OCI-LY7 (cell line): Measurements from ENCODE around the gene NUDT3.
A peak's percentile ranks its signal among the peaks of the same experiment; 100 is the strongest.

ENCODE experiments used
- CTCF ChIP-seq: fragments of 200-600 bp; sonication (generic); conservative IDR thresholded peaks from 2 replicates; pipeline ENCODE4 v1.5.1; 2014; ENCODE audit warnings: mild to moderate bottlenecking, antibody characterized with exemption, low read length, moderate library complexity, mixed read lengths
- EZH2phosphoT487 ChIP-seq: fragments of 200-600 bp; sonication (generic); IDR thresholded peaks from 2 replicates; pipeline ENCODE4 v1.6.1; 2018; ENCODE audit warnings: low read depth, borderline replicate concordance, mild to moderate bottlenecking, mixed run types, antibody characterized with exemption, low read length, moderate library complexity, mixed read lengths

DNA sequence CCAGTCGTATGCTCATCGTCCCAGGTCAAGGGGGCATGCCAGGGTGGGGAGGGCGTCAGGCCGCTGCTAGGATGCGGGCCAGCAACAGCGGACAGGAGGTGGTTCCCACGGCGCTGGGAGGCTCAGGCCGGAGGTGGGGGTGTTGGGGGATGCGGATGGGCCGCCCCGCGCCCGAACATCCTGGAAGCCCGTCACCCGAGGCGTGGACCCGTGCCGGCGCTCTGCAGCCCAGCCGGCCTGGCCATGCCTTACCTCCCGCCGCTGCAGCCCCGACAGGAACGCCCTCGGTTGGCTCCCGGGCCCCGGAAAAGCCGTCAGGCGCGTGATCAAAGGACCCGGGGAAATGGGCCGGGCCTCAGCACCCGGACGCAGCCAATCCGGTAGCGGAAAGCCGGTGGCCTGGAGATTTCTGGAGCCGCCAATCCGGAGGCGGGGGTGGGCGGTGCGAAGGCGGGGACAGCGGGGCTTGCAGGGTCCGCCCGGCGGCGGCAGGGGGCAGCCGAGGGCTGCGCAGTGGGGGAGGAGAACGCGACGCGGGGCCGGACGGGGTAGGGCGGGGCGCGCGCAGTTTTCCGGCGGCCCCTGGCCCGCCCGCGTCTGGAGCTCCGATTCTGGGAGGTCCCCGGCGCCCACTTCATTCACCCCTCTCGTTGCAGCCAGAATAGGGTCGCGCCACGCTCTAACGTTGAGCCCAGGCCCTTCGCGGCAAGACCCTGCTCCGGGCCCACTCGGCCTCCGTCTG, 143.6 kb downstream of the NUDT3 start, which contains the start of gene SMIM29:
- TF ChIP-seq CTCF = peak; percentile 81
- no peak for TF ChIP-seq EZH2phosphoT487
